Suprapubic skin (tissue), 3 donors: ENCODE results near the gene MAP7.

ENCODE experiments used
- CTCF ChIP-seq, 2 donors: fragments of 200-600 bp in 1 of 2; fragments of 450-650 bp in 1 of 2; sonication (generic) in 1 of 2; IDR thresholded peaks; one replicate each; pipeline ENCODE4 v1.5.1; 2016 to 2019; ENCODE audit warnings: antibody characterized with exemption in 2 of 2, mild to moderate bottlenecking in 1 of 2, moderate library complexity in 1 of 2
- EP300 ChIP-seq: sonication (generic); formaldehyde crosslinking; IDR thresholded peaks from one replicate; pipeline ENCODE4 v1.6.1; 2017; ENCODE audit warnings: antibody characterized with exemption

DNA sequence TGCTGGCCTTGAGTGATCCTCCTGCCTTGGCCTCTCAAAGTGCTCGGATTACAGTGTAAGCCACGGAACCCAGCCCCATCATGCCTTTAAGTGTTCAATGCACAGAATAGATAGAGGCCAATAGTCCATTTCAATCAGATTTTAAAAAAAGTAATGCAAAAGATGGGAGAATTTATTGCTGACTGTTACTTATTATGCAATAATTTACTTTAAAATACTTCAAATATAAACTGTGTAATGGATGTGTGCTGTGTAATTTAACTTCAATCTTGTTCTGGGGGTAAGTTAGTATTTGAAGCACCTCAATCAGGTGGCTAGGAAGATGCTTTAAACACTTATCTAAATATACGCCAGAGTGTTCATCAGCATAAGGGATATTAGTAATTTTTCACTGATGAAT is 208.9 kb downstream of the MAP7 start:
- no peak for TF ChIP-seq CTCF (IDR thresholded peaks at IDR 0.05)
- no peak for TF ChIP-seq EP300
